Stimulated activated CD4-positive, alpha-beta T cell treated with anti-CD3 and anti-CD28 coated beads, Interleukin-1b, Interleukin-23, amount 100 ng/mL, for 48 hours (primary cell): ENCODE measurements around the gene QDPR.
"Not testable (repeated sequence)": the region's sequence is repeated elsewhere in the genome, so short reads cannot be mapped to it uniquely, and the experiment has no call there.

Experiments
- DNase-seq: peaks from one replicate; pipeline ENCODE4 v3.0.0-alpha.2; 2020

Gene QDPR

GRCh38 chr4:17511950-17512795, at the start of gene QDPR:
Gene QDPR (minus strand): TSS chr4:17512090. CDS start chr4:17512054, 36 bp downstream.
- peak; percentile 75 for DNase-seq

GRCh38 chr4:17561195-17561909, 49.5 kb upstream of the QDPR start:
- DNase-seq = no peak

GRCh38 chr4:17560065-17560673, 48.3 kb upstream of the QDPR start:
- no peak for DNase-seq

- no peak for DNase-seq
Measured at GRCh38 chr4:17559709-17560048, 47.8 kb upstream of the QDPR start.

- DNase-seq = no peak
Measured at GRCh38 chr4:17558941-17559708, 47.2 kb upstream of the QDPR start.

- no peak for DNase-seq
Measured at GRCh38 chr4:17557880-17558279, 46.0 kb upstream of the QDPR start.

GRCh38 chr4:17556498-17556897, 44.6 kb upstream of the QDPR start:
- DNase-seq = no peak

- DNase-seq = no peak
Measured at GRCh38 chr4:17554568-17554967, 42.7 kb upstream of the QDPR start.

GRCh38 chr4:17552427-17552826, 40.5 kb upstream of the QDPR start:
- DNase-seq = no peak

- DNase-seq = no peak
Measured at GRCh38 chr4:17550549-17550948, 38.7 kb upstream of the QDPR start.

- no peak for DNase-seq
Measured at GRCh38 chr4:17546678-17547077, 34.8 kb upstream of the QDPR start.

- no peak for DNase-seq
Measured at GRCh38 chr4:17546222-17546621, 34.3 kb upstream of the QDPR start.

GRCh38 chr4:17545374-17546140, 33.7 kb upstream of the QDPR start:
- DNase-seq = no peak

- DNase-seq = no peak
Measured at GRCh38 chr4:17544831-17545234, 32.9 kb upstream of the QDPR start.

- DNase-seq = no peak
Measured at GRCh38 chr4:17544205-17544604, 32.3 kb upstream of the QDPR start.

- DNase-seq = not testable (repeated sequence)
Measured at GRCh38 chr4:17537060-17537459, 25.2 kb upstream of the QDPR start.

- no peak for DNase-seq
Measured at GRCh38 chr4:17535906-17536305, 24.0 kb upstream of the QDPR start.

- no peak for DNase-seq
Measured at GRCh38 chr4:17535242-17535641, 23.4 kb upstream of the QDPR start.

- no peak for DNase-seq
Measured at GRCh38 chr4:17534705-17535104, 22.8 kb upstream of the QDPR start.

- DNase-seq = no peak
Measured at GRCh38 chr4:17531538-17532285, 19.8 kb upstream of the QDPR start.

- DNase-seq = no peak
Measured at GRCh38 chr4:17528551-17529165, 16.8 kb upstream of the QDPR start.
